ENCODE data around the gene ICA1. TPM values are rescaled to one million over a fixed set of nuclear protein-coding genes. Genes with fewer than 3 reads are reported as not detected.

Gene ICA1
- total and polyA plus RNA-seq, 8 donors = 34.8 to 74.4 (median 50.4) TPM

GRCh38 chr7:8094164-8095140 is 167.5 kb downstream of the ICA1 start:
- H3K27me3 ChIP-seq = no peaks in the 10 kb centered on the region
- intact Hi-C loops (cut with DNase I) = no loop called here
- 85 to 92% methylated on average over 8 of the region's 8 CpGs for WGBS, 2 donors
- ATAC-seq (no peak), FAIRE-seq (no peak), DNase-seq (no peak)
- TF ChIP-seq, protein P1, sequence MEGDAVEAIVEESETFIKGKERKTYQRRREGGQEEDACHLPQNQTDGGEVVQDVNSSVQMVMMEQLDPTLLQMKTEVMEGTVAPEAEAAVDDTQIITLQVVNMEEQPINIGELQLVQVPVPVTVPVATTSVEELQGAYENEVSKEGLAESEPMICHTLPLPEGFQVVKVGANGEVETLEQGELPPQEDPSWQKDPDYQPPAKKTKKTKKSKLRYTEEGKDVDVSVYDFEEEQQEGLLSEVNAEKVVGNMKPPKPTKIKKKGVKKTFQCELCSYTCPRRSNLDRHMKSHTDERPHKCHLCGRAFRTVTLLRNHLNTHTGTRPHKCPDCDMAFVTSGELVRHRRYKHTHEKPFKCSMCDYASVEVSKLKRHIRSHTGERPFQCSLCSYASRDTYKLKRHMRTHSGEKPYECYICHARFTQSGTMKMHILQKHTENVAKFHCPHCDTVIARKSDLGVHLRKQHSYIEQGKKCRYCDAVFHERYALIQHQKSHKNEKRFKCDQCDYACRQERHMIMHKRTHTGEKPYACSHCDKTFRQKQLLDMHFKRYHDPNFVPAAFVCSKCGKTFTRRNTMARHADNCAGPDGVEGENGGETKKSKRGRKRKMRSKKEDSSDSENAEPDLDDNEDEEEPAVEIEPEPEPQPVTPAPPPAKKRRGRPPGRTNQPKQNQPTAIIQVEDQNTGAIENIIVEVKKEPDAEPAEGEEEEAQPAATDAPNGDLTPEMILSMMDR (IDR thresholded peaks at IDR 0.05) = no peak
- no peaks in the 10 kb centered on the region for H3K9me3 ChIP-seq
- H3K4me1 ChIP-seq = no peaks in the 10 kb centered on the region
- no peak overlapping the region for H3K4me3 ChIP-seq
- H3K27ac ChIP-seq = no peak overlapping the region
- no peaks in the 10 kb centered on the region for H3K36me3 ChIP-seq

DNA sequence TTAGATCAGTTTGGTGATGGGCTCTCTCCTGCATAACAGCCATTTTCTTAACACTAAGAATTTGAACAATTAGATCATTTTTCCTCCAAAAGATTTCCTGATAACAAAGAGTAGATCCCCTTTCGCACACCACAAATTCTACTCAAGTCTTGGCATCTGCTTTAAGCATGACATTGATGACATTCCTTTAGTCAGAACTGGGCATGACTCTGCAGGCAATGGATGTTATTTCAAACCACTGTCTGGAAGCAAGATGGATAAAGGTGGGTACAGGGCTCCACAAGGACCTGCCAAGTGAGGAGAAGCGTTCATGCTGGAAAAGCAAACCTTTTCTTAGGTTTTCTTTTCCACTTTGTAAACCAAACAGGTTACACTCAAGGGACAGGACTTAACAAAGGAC is 169.8 kb downstream of the ICA1 start:
- intact Hi-C loops (cut with DNase I) = no loop called here
- TF ChIP-seq, protein P1 (IDR thresholded peaks at IDR 0.05) = no peak
- no peak overlapping the region for H3K4me3 ChIP-seq
- H3K27ac ChIP-seq = no peak overlapping the region
- DNase-seq = no peak
- H3K4me1 ChIP-seq = no peaks in the 10 kb centered on the region
- no peak for ATAC-seq
- no peaks in the 10 kb centered on the region for H3K27me3 ChIP-seq
- no peak for FAIRE-seq
- WGBS, 2 donors = 88 to 96% methylated on average over 2 of the region's 2 CpGs
- H3K36me3 ChIP-seq = no peaks in the 10 kb centered on the region
- no peaks in the 10 kb centered on the region for H3K9me3 ChIP-seq

DNA sequence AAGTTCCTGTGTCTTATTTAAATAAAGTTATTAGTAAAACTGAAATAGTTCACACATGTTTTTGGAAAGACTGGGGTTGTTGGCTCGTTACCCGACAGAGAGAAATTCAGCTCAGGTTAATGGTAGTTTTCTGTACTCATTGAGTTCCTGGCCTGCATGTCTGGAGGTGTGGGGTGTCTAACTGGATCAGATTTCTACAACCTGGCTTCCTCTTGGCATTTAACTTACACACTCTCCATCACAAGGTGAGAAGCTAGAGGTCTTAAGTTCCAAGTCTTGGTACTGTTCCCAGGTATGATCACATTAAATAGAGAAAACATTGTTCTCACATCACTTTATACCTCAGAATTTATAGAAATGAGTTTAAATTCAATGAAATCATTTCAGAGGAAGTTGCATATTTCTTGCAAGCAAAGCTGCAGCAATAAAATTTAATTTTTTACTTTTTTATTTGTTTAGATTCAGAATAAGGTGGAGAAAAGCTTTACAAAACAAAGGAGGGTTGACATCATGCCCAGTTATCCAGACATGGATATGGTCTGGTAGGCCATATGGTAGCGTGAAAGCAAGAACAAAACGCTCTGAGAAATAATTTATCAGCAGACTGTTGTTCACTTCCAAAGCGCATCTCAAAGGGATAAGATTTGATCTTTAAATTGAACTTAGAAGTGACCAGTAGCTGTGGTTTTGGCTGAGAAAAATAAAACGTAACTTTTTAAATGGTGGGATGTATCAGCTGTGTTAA is 172.8 kb downstream of the ICA1 start:
- FAIRE-seq (no peak), ATAC-seq (no peak), DNase-seq (no peak)
- Histone ChIP-seq H3K9me3 (no peaks in the 10 kb centered on the region), H3K4me1 (no peaks in the 10 kb centered on the region), H3K27me3 (no peaks in the 10 kb centered on the region), H3K27ac (no peak overlapping the region), H3K4me3 (no peak overlapping the region), H3K36me3 (no peaks in the 10 kb centered on the region)
- intact Hi-C loops (cut with DNase I) = no loop called here
- TF ChIP-seq, protein P1 (IDR thresholded peaks at IDR 0.05) = no peak
- WGBS, 2 donors = 95 to 96% methylated on average over 6 of the region's 6 CpGs

DNA sequence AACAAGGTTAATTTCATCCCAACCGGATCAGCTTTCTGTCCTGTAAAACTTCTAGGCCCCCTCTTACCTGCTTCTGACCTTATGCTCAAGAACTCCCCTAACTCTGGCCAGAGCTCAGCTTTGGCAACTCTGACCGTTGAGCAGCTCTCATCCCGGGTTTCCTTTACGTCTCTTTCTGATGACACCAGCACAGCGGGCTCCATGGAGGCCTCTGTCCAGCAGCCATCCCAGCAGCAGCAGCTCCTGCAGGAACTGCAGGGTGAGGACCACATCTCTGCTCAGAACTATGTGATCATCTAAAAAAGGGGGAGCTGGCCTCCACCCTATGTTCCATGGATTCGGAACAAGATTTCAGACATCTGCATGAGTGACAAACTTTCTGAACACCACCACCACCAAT is 175.7 kb downstream of the ICA1 start:
- no peak overlapping the region for H3K27ac ChIP-seq
- TF ChIP-seq, protein P1 (IDR thresholded peaks at IDR 0.05) = no peak
- no peak for ATAC-seq
- H3K27me3 ChIP-seq = no peaks in the 10 kb centered on the region
- H3K36me3 ChIP-seq = no peaks in the 10 kb centered on the region
- DNase-seq = no peak
- no peak for FAIRE-seq
- 92 to 95% methylated on average over 6 of the region's 6 CpGs for WGBS, 2 donors
- no peak overlapping the region for H3K4me3 ChIP-seq
- intact Hi-C loops (cut with DNase I) = no loop called here
- H3K9me3 ChIP-seq = no peaks in the 10 kb centered on the region
- no peaks in the 10 kb centered on the region for H3K4me1 ChIP-seq
